Raji (cell line): ENCODE measurements around the gene ZFPM1.

ENCODE experiments used
- POLR2A ChIP-seq: IDR thresholded peaks from 2 replicates; pipeline ENCODE4 v1.6.1; 2011; ENCODE audit warnings: low read depth, low read length, control low read depth; ENCODE audit not compliant: insufficient read depth

ZFPM1 gene

GRCh38 chr16:88585927-88586581 lies 133.0 kb downstream of the ZFPM1 start:
- no peak for TF ChIP-seq POLR2A
